ENCODE results near the gene CCDC74A.
"Not testable (repeated sequence)": the region's sequence is repeated elsewhere in the genome, so short reads cannot be mapped to it uniquely, and the experiment has no call there.

The CCDC74A gene

GRCh38 chr2:131529864-131530445 is 2.3 kb downstream of the CCDC74A start:
- DNase-seq (ENCODE audit: low spot score), result peak; percentile 28

GRCh38 chr2:131530626-131531344 is 3.1 kb downstream of the CCDC74A start:
- peak; percentile 43 for DNase-seq (ENCODE audit: low spot score)

GRCh38 chr2:131531547-131532185 is 4.0 kb downstream of the CCDC74A start:
- not testable (repeated sequence) for DNase-seq (ENCODE audit: low spot score)

GRCh38 chr2:131532723-131533608 is 5.3 kb downstream of the CCDC74A start:
- not testable (repeated sequence) for DNase-seq (ENCODE audit: low spot score)

GRCh38 chr2:131533609-131534316 is 6.1 kb downstream of the CCDC74A start:
- DNase-seq (ENCODE audit: low spot score), result peak; percentile 28

GRCh38 chr2:131534317-131534672 is 6.6 kb downstream of the CCDC74A start:
- not testable (repeated sequence) for DNase-seq (ENCODE audit: low spot score)

GRCh38 chr2:131534965-131535364 is 7.3 kb downstream of the CCDC74A start:
- not testable (repeated sequence) for DNase-seq (ENCODE audit: low spot score)

GRCh38 chr2:131535526-131535925 is 7.8 kb downstream of the CCDC74A start:
- no peak for DNase-seq (ENCODE audit: low spot score)

GRCh38 chr2:131535951-131536826 is 8.5 kb downstream of the CCDC74A start:
- not testable (repeated sequence) for DNase-seq (ENCODE audit: low spot score)

GRCh38 chr2:131536841-131537240 is 9.2 kb downstream of the CCDC74A start:
- DNase-seq (ENCODE audit: low spot score), result not testable (repeated sequence)

GRCh38 chr2:131538856-131539255 is 11.2 kb downstream of the CCDC74A start:
- DNase-seq (ENCODE audit: low spot score), result not testable (repeated sequence)

- no peak for DNase-seq (ENCODE audit: low spot score)
Measured at GRCh38 chr2:131542438-131543384, 15.0 kb downstream of the CCDC74A start.

GRCh38 chr2:131543385-131543891 is 15.8 kb downstream of the CCDC74A start:
- DNase-seq (ENCODE audit: low spot score), result no peak

GRCh38 chr2:131544006-131544812 is 16.5 kb downstream of the CCDC74A start:
- DNase-seq (ENCODE audit: low spot score), result not testable (repeated sequence)

GRCh38 chr2:131544813-131545165 is 17.1 kb downstream of the CCDC74A start:
- DNase-seq (ENCODE audit: low spot score), result not testable (repeated sequence)

- no peak for DNase-seq (ENCODE audit: low spot score)
Measured at GRCh38 chr2:131552871-131553270, 25.2 kb downstream of the CCDC74A start.

GRCh38 chr2:131556998-131557397 is 29.3 kb downstream of the CCDC74A start:
- DNase-seq (ENCODE audit: low spot score), result no peak

- no peak for DNase-seq (ENCODE audit: low spot score)
Measured at GRCh38 chr2:131557558-131558321, 30.1 kb downstream of the CCDC74A start.

All from ecto neural progenitor cell (in vitro differentiated cells).